PC-3 (cell line): Measurements from ENCODE around the gene CIB4.

ENCODE experiments used
- EZH2 ChIP-seq: fragments of 300-600 bp; sonication (generic); IDR thresholded peaks from one replicate; pipeline ENCODE4 v1.6.1; 2017; ENCODE audit warnings: antibody characterized with exemption, mild to moderate bottlenecking, low read length; ENCODE audit not compliant: unreplicated experiment
- EZH2phosphoT487 ChIP-seq: fragments of 300-600 bp; sonication (generic); IDR thresholded peaks from 2 replicates; pipeline ENCODE4 v1.6.1; 2018; ENCODE audit warnings: mild to moderate bottlenecking, antibody characterized with exemption, low read length, borderline replicate concordance
- TF ChIP-seq, protein P1 (sequence below): fragments of 300-600 bp; sonication (generic); conservative IDR thresholded peaks from 2 replicates; pipeline ENCODE4 v1.5.1; 2017; ENCODE audit warnings: antibody characterized with exemption, low read depth, mild to moderate bottlenecking, low read length

GRCh38 chr2:26577442-26578112 is 63.6 kb downstream of the CIB4 start:
- TF ChIP-seq, protein P1, sequence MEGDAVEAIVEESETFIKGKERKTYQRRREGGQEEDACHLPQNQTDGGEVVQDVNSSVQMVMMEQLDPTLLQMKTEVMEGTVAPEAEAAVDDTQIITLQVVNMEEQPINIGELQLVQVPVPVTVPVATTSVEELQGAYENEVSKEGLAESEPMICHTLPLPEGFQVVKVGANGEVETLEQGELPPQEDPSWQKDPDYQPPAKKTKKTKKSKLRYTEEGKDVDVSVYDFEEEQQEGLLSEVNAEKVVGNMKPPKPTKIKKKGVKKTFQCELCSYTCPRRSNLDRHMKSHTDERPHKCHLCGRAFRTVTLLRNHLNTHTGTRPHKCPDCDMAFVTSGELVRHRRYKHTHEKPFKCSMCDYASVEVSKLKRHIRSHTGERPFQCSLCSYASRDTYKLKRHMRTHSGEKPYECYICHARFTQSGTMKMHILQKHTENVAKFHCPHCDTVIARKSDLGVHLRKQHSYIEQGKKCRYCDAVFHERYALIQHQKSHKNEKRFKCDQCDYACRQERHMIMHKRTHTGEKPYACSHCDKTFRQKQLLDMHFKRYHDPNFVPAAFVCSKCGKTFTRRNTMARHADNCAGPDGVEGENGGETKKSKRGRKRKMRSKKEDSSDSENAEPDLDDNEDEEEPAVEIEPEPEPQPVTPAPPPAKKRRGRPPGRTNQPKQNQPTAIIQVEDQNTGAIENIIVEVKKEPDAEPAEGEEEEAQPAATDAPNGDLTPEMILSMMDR, result peak; percentile 95
- TF ChIP-seq EZH2 (no peak), EZH2phosphoT487 (no peak)
